Adrenal gland (tissue), 5 donors: ENCODE measurements around the gene RIBC2.

ENCODE experiments used
- POLR2A ChIP-seq, 2 donors: fragments of 450-650 bp; IDR thresholded peaks; one replicate each; pipeline ENCODE4 v1.6.1; 2017; ENCODE audit warnings: antibody characterized with exemption in 2 of 2, mild to moderate bottlenecking in 2 of 2, moderate library complexity in 1 of 2
- TF ChIP-seq, protein P1 (sequence below), 6 experiments: fragments of 450-650 bp in 4 of 6; fragments of 200-600 bp in 2 of 6; sonication (generic) in 1 of 6; IDR thresholded peaks; 1 replicate in 5 of 6; 2 replicates in 1 of 6; pipeline versions ENCODE4 v1.5.1 to v1.8.0; 2016 to 2021; ENCODE audit warnings: antibody characterized with exemption in 6 of 6, mild to moderate bottlenecking in 2 of 6, moderate library complexity in 1 of 6
- donor health status: DM: no; HTN: no; CAD: no.

GRCh38 chr22:45402466-45402985 is 11.0 kb upstream of the RIBC2 start:
- no peak for TF ChIP-seq POLR2A (IDR thresholded peaks at IDR 0.05)
- TF ChIP-seq, protein P1, sequence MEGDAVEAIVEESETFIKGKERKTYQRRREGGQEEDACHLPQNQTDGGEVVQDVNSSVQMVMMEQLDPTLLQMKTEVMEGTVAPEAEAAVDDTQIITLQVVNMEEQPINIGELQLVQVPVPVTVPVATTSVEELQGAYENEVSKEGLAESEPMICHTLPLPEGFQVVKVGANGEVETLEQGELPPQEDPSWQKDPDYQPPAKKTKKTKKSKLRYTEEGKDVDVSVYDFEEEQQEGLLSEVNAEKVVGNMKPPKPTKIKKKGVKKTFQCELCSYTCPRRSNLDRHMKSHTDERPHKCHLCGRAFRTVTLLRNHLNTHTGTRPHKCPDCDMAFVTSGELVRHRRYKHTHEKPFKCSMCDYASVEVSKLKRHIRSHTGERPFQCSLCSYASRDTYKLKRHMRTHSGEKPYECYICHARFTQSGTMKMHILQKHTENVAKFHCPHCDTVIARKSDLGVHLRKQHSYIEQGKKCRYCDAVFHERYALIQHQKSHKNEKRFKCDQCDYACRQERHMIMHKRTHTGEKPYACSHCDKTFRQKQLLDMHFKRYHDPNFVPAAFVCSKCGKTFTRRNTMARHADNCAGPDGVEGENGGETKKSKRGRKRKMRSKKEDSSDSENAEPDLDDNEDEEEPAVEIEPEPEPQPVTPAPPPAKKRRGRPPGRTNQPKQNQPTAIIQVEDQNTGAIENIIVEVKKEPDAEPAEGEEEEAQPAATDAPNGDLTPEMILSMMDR (IDR thresholded peaks at IDR 0.05) = no peak
